Measurements from ENCODE around the gene EDIL3. TPM values are rescaled to one million over a fixed set of nuclear protein-coding genes. Genes with fewer than 3 reads are reported as not detected.

EDIL3 gene
- total RNA-seq, 2 experiments from 2014 or later = not detected

DNA sequence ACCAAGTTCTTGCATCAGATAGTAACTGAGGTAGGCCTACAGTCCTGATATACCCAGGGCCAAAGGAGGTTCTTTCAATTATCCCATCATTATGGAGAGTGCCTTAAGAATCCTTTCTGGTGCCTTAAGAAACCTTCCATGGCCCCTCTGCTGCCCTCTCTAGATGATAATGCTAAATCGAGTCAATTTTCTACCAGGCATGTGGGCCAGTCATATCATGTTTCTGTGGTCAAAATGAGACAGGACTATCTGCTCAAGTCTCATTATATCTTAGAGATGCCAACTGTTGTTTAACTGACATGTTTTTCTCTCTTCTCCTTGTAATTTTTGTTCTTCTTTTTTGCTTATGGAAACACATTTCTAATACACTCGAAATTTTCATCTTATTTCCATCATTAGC, 127.6 kb downstream of the EDIL3 start:
- no peaks in the 10 kb centered on the region for H3K36me3 ChIP-seq (ENCODE audit: insufficient read depth, low read length)
- Mint-ChIP-seq H3K27ac (no peak overlapping the region), H3K4me1 (ENCODE audit: low read depth) (no peaks in the 10 kb centered on the region), H3K27me3 (no peaks in the 10 kb centered on the region), H3K9me3 (no peaks in the 10 kb centered on the region), H3K36me3 (ENCODE audit: low read depth) (no peaks in the 10 kb centered on the region), H3K4me3 (no peak overlapping the region)
- ChIA-PET POLR2A (interaction anchor here (0.7 kb wide), 1 partner anchor 514 kb away, joined by 3 read pairs; no protein-coding TSS in a partner anchor), CTCF (no interaction called here)
- DNase-seq (no peak), ATAC-seq (ENCODE audit: poor library complexity) (no peak)
- H3K4me3 ChIP-seq (ENCODE audit: low read length) = no peak overlapping the region
- H3K27ac ChIP-seq (ENCODE audit: low read depth in 1 of 2, low read length in 2 of 2) = no peak overlapping the region
- H3K4me1 ChIP-seq (ENCODE audit: insufficient read depth, low read length) = no peaks in the 10 kb centered on the region
- intact Hi-C loops (cut with DNase I, micrococcal nuclease) = no loop called here
- H3K9me3 ChIP-seq (ENCODE audit: control insufficient read depth in 1 of 2, insufficient read depth in 1 of 2, low read length in 2 of 2) = no peaks in the 10 kb centered on the region
- H3K27me3 ChIP-seq (ENCODE audit: control insufficient read depth in 1 of 2, insufficient read depth in 2 of 2, low read length in 2 of 2) = no peaks in the 10 kb centered on the region
- TF ChIP-seq, protein P1, sequence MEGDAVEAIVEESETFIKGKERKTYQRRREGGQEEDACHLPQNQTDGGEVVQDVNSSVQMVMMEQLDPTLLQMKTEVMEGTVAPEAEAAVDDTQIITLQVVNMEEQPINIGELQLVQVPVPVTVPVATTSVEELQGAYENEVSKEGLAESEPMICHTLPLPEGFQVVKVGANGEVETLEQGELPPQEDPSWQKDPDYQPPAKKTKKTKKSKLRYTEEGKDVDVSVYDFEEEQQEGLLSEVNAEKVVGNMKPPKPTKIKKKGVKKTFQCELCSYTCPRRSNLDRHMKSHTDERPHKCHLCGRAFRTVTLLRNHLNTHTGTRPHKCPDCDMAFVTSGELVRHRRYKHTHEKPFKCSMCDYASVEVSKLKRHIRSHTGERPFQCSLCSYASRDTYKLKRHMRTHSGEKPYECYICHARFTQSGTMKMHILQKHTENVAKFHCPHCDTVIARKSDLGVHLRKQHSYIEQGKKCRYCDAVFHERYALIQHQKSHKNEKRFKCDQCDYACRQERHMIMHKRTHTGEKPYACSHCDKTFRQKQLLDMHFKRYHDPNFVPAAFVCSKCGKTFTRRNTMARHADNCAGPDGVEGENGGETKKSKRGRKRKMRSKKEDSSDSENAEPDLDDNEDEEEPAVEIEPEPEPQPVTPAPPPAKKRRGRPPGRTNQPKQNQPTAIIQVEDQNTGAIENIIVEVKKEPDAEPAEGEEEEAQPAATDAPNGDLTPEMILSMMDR (IDR thresholded peaks at IDR 0.05) = no peak

DNA sequence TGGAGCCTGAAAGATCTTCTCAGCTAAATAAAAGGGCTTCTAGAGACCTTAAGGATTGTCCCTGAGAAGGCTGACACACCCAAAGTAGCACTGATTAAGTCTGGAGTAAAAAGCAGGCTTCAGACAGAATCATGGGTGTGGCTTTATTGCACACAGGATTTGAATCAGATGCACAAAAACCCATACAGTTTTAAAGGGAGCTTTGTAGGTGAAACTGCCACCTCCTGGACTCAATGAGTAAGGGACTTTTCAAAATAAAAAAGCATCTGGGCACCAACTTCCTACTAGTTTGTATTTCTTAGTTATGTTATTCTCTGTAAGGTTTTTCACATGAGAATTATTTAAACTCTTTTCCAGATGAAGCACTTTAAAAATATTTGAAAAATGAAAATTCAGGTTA, 129.4 kb downstream of the EDIL3 start:
- intact Hi-C loops (cut with DNase I, micrococcal nuclease) = no loop called here
- Mint-ChIP-seq H3K9me3 (no peaks in the 10 kb centered on the region), H3K4me3 (no peak overlapping the region), H3K4me1 (ENCODE audit: low read depth) (no peaks in the 10 kb centered on the region), H3K27me3 (no peaks in the 10 kb centered on the region), H3K36me3 (ENCODE audit: low read depth) (no peaks in the 10 kb centered on the region), H3K27ac (no peak overlapping the region)
- POLR2A ChIA-PET = no interaction called here
- H3K27ac ChIP-seq (ENCODE audit: low read depth in 1 of 2, low read length in 2 of 2) = no peak overlapping the region
- H3K36me3 ChIP-seq (ENCODE audit: insufficient read depth, low read length) = no peaks in the 10 kb centered on the region
- H3K9me3 ChIP-seq (ENCODE audit: control insufficient read depth in 1 of 2, insufficient read depth in 1 of 2, low read length in 2 of 2) = no peaks in the 10 kb centered on the region
- DNase-seq = no peak
- TF ChIP-seq, protein P1 (IDR thresholded peaks at IDR 0.05) = no peak
- no peak for ATAC-seq (ENCODE audit: poor library complexity)
- no peak overlapping the region for H3K4me3 ChIP-seq (ENCODE audit: low read length)
- CTCF ChIA-PET = no interaction called here
- no peaks in the 10 kb centered on the region for H3K4me1 ChIP-seq (ENCODE audit: insufficient read depth, low read length)
- H3K27me3 ChIP-seq (ENCODE audit: control insufficient read depth in 1 of 2, insufficient read depth in 2 of 2, low read length in 2 of 2) = no peaks in the 10 kb centered on the region

DNA sequence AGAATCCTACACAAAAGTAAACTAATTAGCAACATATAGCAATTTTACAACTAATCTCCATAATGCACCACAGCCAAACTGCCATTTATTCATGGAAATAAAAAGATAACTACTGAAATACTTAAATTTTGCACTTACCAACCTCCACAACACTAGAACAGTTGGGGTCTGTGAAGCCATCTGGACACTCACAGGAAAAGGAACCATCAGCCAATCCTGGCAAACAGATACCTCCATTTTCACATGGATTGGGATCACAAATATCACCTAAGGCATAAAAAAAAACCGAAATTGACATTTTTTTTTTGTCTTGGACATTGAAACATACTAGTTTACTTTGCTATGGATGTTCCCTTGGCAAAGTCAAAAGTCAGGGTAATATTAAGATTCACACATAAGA, 130.7 kb downstream of the EDIL3 start:
- H3K27me3 Mint-ChIP-seq = no peaks in the 10 kb centered on the region
- DNase-seq = no peak
- H3K27ac Mint-ChIP-seq = no peak overlapping the region
- TF ChIP-seq, protein P1 (IDR thresholded peaks at IDR 0.05) = no peak
- H3K9me3 Mint-ChIP-seq = no peaks in the 10 kb centered on the region
- Histone ChIP-seq H3K36me3 (ENCODE audit: insufficient read depth, low read length) (no peaks in the 10 kb centered on the region), H3K4me3 (ENCODE audit: low read length) (no peak overlapping the region), H3K9me3 (ENCODE audit: control insufficient read depth in 1 of 2, insufficient read depth in 1 of 2, low read length in 2 of 2) (no peaks in the 10 kb centered on the region), H3K27me3 (ENCODE audit: control insufficient read depth in 1 of 2, insufficient read depth in 2 of 2, low read length in 2 of 2) (no peaks in the 10 kb centered on the region), H3K27ac (ENCODE audit: low read depth in 1 of 2, low read length in 2 of 2) (no peak overlapping the region), H3K4me1 (ENCODE audit: insufficient read depth, low read length) (no peaks in the 10 kb centered on the region)
- H3K4me1 Mint-ChIP-seq (ENCODE audit: low read depth) = no peaks in the 10 kb centered on the region
- H3K4me3 Mint-ChIP-seq = no peak overlapping the region
- POLR2A ChIA-PET = no interaction called here
- ATAC-seq (ENCODE audit: poor library complexity) = no peak
- no peaks in the 10 kb centered on the region for H3K36me3 Mint-ChIP-seq (ENCODE audit: low read depth)
- CTCF ChIA-PET = no interaction called here
- intact Hi-C loops (cut with DNase I, micrococcal nuclease) = no loop called here

All from CD4-positive, alpha-beta T cell (primary cell).